ENCODE results near the gene THOP1. TPM values are rescaled to one million over a fixed set of nuclear protein-coding genes. Genes with fewer than 3 reads are reported as not detected.

Gene THOP1
- polyA plus RNA-seq, 3 donors: 13.4 to 17.6 (median 14.6) TPM

GRCh38 chr19:2846180-2846894, 61.0 kb downstream of the THOP1 start:
- Mint-ChIP-seq H3K27ac (no peak overlapping the region), H3K27me3 (ENCODE audit: low read depth in 3 of 3) (peaks cover 0 to 2% (median 0%) of the 10 kb centered on the region in 3 donors), H3K9me3 (peaks cover 21 to 58% (median 45%) of the 10 kb centered on the region in 7 donors), H3K4me3 (no peak overlapping the region), H3K4me1 (peaks cover 24% of the 10 kb centered on the region), H3K36me3 (peaks cover 33 to 55% of the 10 kb centered on the region in 2 donors)
- H4K20me1 ChIP-seq (ENCODE audit: insufficient read depth, low read length): peaks cover 5% of the 10 kb centered on the region
- no peak for DNase-seq
- no peaks in the 10 kb centered on the region for H3K27me3 ChIP-seq (ENCODE audit: control insufficient read depth in 2 of 2, insufficient read depth in 2 of 2, low read length in 2 of 2)
- TF ChIP-seq CTCF (IDR thresholded peaks at IDR 0.05): no peak
- H3K4me1 ChIP-seq (ENCODE audit: control insufficient read depth in 1 of 2, insufficient read depth in 2 of 2, low read length in 2 of 2): peaks cover 19 to 22% of the 10 kb centered on the region in 2 donors
- peaks cover 51% of the 10 kb centered on the region for H3K79me2 ChIP-seq (ENCODE audit: insufficient read depth, low read length)
- no peak overlapping the region for H2AFZ ChIP-seq (ENCODE audit: insufficient read depth, low read depth, low read length, poor library complexity, severe bottlenecking)
- peaks cover 38 to 45% of the 10 kb centered on the region in 2 donors for H3K9me3 ChIP-seq (replicated peaks in 1 of 2; ENCODE audit: control insufficient read depth in 1 of 2, insufficient read depth in 1 of 2, low read length in 2 of 2)
- no peak overlapping the region for H3K27ac ChIP-seq (ENCODE audit: low read depth in 1 of 2, low read length in 2 of 2)
- H3K4me3 ChIP-seq (replicated peaks in 1 of 3; ENCODE audit: low read depth in 2 of 3, low read length in 3 of 3): no peak overlapping the region
- peaks cover 10 to 41% of the 10 kb centered on the region in 2 donors for H3K36me3 ChIP-seq (replicated peaks in 1 of 2; ENCODE audit: control insufficient read depth in 1 of 2, insufficient read depth in 2 of 2, low read length in 2 of 2)
- 96% methylated on average over 11 of the region's 13 CpGs for WGBS (ENCODE audit: insufficient coverage)
- H3K9ac ChIP-seq (ENCODE audit: insufficient read depth, low read length, poor library complexity, severe bottlenecking): no peak overlapping the region
- H3K4me2 ChIP-seq (replicated peaks; ENCODE audit: extremely low read depth, low read length, poor library complexity, severe bottlenecking): no peak overlapping the region
- intact Hi-C loops (cut with micrococcal nuclease): no loop called here

- intact Hi-C loops (cut with micrococcal nuclease): no loop called here
Observed at GRCh38 chr19:2847507-2847906, 62.2 kb downstream of the THOP1 start.

More at GRCh38 chr19:2847507-2847906, 62.2 kb downstream of the THOP1 start:
- WGBS (ENCODE audit: insufficient coverage): 96% methylated on average over 3 of the region's 3 CpGs
- Histone ChIP-seq H3K36me3 (replicated peaks in 1 of 2; ENCODE audit: control insufficient read depth in 1 of 2, insufficient read depth in 2 of 2, low read length in 2 of 2) (peaks cover 21 to 53% of the 10 kb centered on the region in 2 donors), H4K20me1 (ENCODE audit: insufficient read depth, low read length) (peaks cover 5% of the 10 kb centered on the region), H2AFZ (ENCODE audit: insufficient read depth, low read depth, low read length, poor library complexity, severe bottlenecking) (no peak overlapping the region), H3K79me2 (ENCODE audit: insufficient read depth, low read length) (peaks cover 42% of the 10 kb centered on the region), H3K9me3 (replicated peaks in 1 of 2; ENCODE audit: control insufficient read depth in 1 of 2, insufficient read depth in 1 of 2, low read length in 2 of 2) (peaks cover 50 to 54% of the 10 kb centered on the region in 2 donors), H3K4me1 (ENCODE audit: control insufficient read depth in 1 of 2, insufficient read depth in 2 of 2, low read length in 2 of 2) (peaks cover 13 to 14% of the 10 kb centered on the region in 2 donors), H3K9ac (ENCODE audit: insufficient read depth, low read length, poor library complexity, severe bottlenecking) (no peak overlapping the region), H3K4me3 (replicated peaks in 1 of 3; ENCODE audit: low read depth in 2 of 3, low read length in 3 of 3) (no peak overlapping the region), H3K27me3 (ENCODE audit: control insufficient read depth in 2 of 2, insufficient read depth in 2 of 2, low read length in 2 of 2) (no peaks in the 10 kb centered on the region), H3K27ac (ENCODE audit: low read depth in 1 of 2, low read length in 2 of 2) (no peak overlapping the region), H3K4me2 (replicated peaks; ENCODE audit: extremely low read depth, low read length, poor library complexity, severe bottlenecking) (no peak overlapping the region)
- H3K27me3 Mint-ChIP-seq (ENCODE audit: low read depth in 3 of 3): no peaks in the 10 kb centered on the region
- H3K4me3 Mint-ChIP-seq: no peak overlapping the region
- H3K27ac Mint-ChIP-seq: no peak overlapping the region
- peaks cover 45 to 67% of the 10 kb centered on the region in 2 donors for H3K36me3 Mint-ChIP-seq
- H3K9me3 Mint-ChIP-seq: peaks cover 31 to 67% (median 57%) of the 10 kb centered on the region in 7 donors
- H3K4me1 Mint-ChIP-seq: peaks cover 20% of the 10 kb centered on the region
- TF ChIP-seq CTCF (IDR thresholded peaks at IDR 0.05): no peak
- no peak for DNase-seq
